Superior temporal gyrus (tissue), 1 donor: ENCODE measurements around the gene API5.

Experiments
- DNase-seq: peaks from one replicate; pipeline ENCODE4 v3.0.0-alpha.2; 2016; ENCODE audit errors: extremely low spot score

API5 gene

GRCh38 chr11:43359422-43359818 lies 47.6 kb downstream of the API5 start:
- DNase-seq = no peak

- no peak for DNase-seq
Observed at GRCh38 chr11:43360361-43361032, 48.7 kb downstream of the API5 start.

GRCh38 chr11:43366677-43367076 lies 54.9 kb downstream of the API5 start:
- no peak for DNase-seq

GRCh38 chr11:43367382-43368178 lies 55.8 kb downstream of the API5 start:
- DNase-seq = no peak

GRCh38 chr11:43376065-43376464 lies 64.3 kb downstream of the API5 start:
- no peak for DNase-seq

GRCh38 chr11:43376594-43376993 lies 64.8 kb downstream of the API5 start:
- no peak for DNase-seq

- no peak for DNase-seq
Observed at GRCh38 chr11:43377389-43377788, 65.6 kb downstream of the API5 start.

GRCh38 chr11:43378897-43379296 lies 67.1 kb downstream of the API5 start:
- no peak for DNase-seq

GRCh38 chr11:43381802-43382201 lies 70.0 kb downstream of the API5 start:
- no peak for DNase-seq

GRCh38 chr11:43382614-43383013 lies 70.8 kb downstream of the API5 start:
- DNase-seq = no peak

GRCh38 chr11:43384393-43384792 lies 72.6 kb downstream of the API5 start:
- DNase-seq = no peak

GRCh38 chr11:43392713-43393112 lies 80.9 kb downstream of the API5 start:
- no peak for DNase-seq

- no peak for DNase-seq
Observed at GRCh38 chr11:43393765-43394355, 82.1 kb downstream of the API5 start.
